DND-41 (cell line): Measurements from ENCODE around the gene ZCCHC10.

Experiments used
- ATAC-seq: fragments of 200-7000 bp; cut with Tn5 transposase; 3 replicates; pipeline ENCODE4 v1.9.1; 2021; ENCODE audit warnings: low read depth; ENCODE audit not compliant: insufficient read depth
- DNase-seq: peaks from one replicate; pipeline ENCODE4 v3.0.0-alpha.2; 2020
- H2AFZ ChIP-seq: 2 replicates; pipeline ENCODE4 v1.6.0; 2012; ENCODE audit warnings: low read depth, low read length
- H3K27ac ChIP-seq: 2 replicates; pipeline ENCODE4 v1.5.1; 2012; ENCODE audit warnings: low read length, inconsistent platforms
- H3K27me3 ChIP-seq: fragments of 200-600 bp; sonication (generic); 2 replicates; pipeline ENCODE4 v1.6.0; 2012; ENCODE audit warnings: low read length, mild to moderate bottlenecking, inconsistent platforms; ENCODE audit not compliant: insufficient read depth, poor library complexity
- H3K36me3 ChIP-seq: 2 replicates; pipeline ENCODE4 v1.5.1; 2012; ENCODE audit warnings: low read length, inconsistent platforms; ENCODE audit not compliant: insufficient read depth
- H3K4me1 ChIP-seq: 2 replicates; pipeline ENCODE4 v1.5.1; 2012; ENCODE audit warnings: mild to moderate bottlenecking, low read length; ENCODE audit not compliant: insufficient read depth
- H3K4me2 ChIP-seq: 2 replicates; pipeline ENCODE4 v1.6.0; 2012; ENCODE audit warnings: mild to moderate bottlenecking, moderate library complexity, low read length, inconsistent platforms; ENCODE audit not compliant: insufficient read depth
- H3K4me3 ChIP-seq, 2 experiments: fragments of 200-600 bp in 1 of 2; shearing (Covaris generic) in 1 of 2; 2 replicates each; pipeline ENCODE4 v1.5.1; 2012 to 2016; ENCODE audit warnings: inconsistent platforms in 2 of 2, low read length in 2 of 2, mild to moderate bottlenecking in 2 of 2, low read depth in 1 of 2, moderate library complexity in 1 of 2
- H3K79me2 ChIP-seq: 2 replicates; pipeline ENCODE4 v1.6.0; 2012; ENCODE audit warnings: low read length, inconsistent platforms; ENCODE audit not compliant: insufficient read depth
- H3K9ac ChIP-seq: 2 replicates; pipeline ENCODE4 v1.6.0; 2012; ENCODE audit warnings: low read depth, mild to moderate bottlenecking, inconsistent platforms, low read length, moderate library complexity
- H3K9me3 ChIP-seq: 2 replicates; pipeline ENCODE4 v1.5.1; 2012; ENCODE audit warnings: low read length, moderate library complexity, mild to moderate bottlenecking, inconsistent platforms; ENCODE audit not compliant: insufficient read depth, severe bottlenecking
- H4K20me1 ChIP-seq: 2 replicates; pipeline ENCODE4 v1.6.0; 2012; ENCODE audit warnings: low read length; ENCODE audit not compliant: insufficient read depth
- EZH2 ChIP-seq: IDR thresholded peaks from 3 replicates; pipeline ENCODE4 v1.6.1; 2012; ENCODE audit warnings: borderline replicate concordance, low read depth, mild to moderate bottlenecking, moderate library complexity, low read length, inconsistent platforms; ENCODE audit not compliant: severe bottlenecking
- TF ChIP-seq, protein P1 (sequence below): IDR thresholded peaks from 2 replicates; pipeline ENCODE4 v1.5.1; 2012; ENCODE audit warnings: borderline replicate concordance, low read length, moderate library complexity, mild to moderate bottlenecking; ENCODE audit not compliant: poor library complexity, severe bottlenecking; ENCODE audit errors: extremely low read depth

Gene ZCCHC10

DNA sequence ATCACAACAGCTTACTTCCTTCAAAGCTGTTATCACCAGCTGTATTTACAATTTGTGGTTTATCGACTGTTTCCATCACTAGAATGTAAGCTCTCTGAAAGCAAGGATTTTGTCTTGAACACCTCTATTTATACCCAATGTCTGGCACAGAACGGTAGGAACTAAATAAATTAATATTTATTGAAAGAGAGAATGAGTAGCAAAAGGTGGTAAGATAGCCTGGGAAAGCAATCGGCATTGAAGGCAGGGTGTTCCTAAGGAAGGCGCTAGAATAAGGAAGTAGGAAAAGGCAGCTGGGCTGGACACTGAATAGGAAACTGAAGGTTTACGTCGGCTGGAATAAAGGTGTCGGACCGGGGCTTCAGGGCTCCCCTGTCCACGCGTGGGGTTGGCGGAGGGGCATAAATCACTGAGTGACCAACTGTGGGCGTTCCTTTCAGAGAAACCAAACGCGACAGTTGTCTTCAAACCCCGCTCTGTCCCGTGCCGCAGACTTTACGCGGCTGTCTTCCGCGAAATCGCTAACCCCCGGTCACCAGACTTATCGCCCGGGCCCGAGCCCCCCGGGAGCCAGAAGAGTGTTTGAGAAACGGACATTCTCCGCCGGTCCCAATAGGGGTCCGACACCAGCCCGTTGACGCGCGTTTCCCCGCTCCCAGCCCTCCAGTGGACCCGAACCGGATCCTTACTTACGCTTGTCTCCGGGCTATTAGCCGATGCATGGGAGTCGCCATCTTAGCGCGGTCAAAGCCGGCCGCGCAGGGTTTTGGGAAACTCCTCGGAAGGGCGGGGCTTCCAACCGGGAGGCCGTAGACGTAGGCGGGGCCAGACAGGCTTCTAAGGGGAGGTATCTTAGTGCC is at the start of gene ZCCHC10:
TSS of gene ZCCHC10 (minus strand) at position 746 of the 860 bp plus-strand sequence. CDS start at position 734, 12 bp downstream.
- Histone ChIP-seq H4K20me1 (0 out of 2 replicates have a peak, but pooled peaks cover 2% of the 10 kb centered on the region), H3K36me3 (peaks cover 8% of the 10 kb centered on the region), H3K9ac (peak within 1 kb of the TSS; percentile 79), H3K9me3 (no peaks in the 10 kb centered on the region), H3K4me2 (peak within 1 kb of the TSS; percentile 82), H3K4me1 (peaks cover 26% of the 10 kb centered on the region), H3K27ac (peak within 1 kb of the TSS; percentile 84), H3K4me3 (peak within 1 kb of the TSS; percentile 84 to 90), H3K27me3 (no peaks in the 10 kb centered on the region), H3K79me2 (peaks cover 49% of the 10 kb centered on the region), H2AFZ (peak within 1 kb of the TSS; percentile 98)
- TF ChIP-seq, protein P1, sequence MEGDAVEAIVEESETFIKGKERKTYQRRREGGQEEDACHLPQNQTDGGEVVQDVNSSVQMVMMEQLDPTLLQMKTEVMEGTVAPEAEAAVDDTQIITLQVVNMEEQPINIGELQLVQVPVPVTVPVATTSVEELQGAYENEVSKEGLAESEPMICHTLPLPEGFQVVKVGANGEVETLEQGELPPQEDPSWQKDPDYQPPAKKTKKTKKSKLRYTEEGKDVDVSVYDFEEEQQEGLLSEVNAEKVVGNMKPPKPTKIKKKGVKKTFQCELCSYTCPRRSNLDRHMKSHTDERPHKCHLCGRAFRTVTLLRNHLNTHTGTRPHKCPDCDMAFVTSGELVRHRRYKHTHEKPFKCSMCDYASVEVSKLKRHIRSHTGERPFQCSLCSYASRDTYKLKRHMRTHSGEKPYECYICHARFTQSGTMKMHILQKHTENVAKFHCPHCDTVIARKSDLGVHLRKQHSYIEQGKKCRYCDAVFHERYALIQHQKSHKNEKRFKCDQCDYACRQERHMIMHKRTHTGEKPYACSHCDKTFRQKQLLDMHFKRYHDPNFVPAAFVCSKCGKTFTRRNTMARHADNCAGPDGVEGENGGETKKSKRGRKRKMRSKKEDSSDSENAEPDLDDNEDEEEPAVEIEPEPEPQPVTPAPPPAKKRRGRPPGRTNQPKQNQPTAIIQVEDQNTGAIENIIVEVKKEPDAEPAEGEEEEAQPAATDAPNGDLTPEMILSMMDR, result no peak
- no peak for TF ChIP-seq EZH2
- DNase-seq, result peak; percentile 96
- peak; percentile 99 for ATAC-seq

DNA sequence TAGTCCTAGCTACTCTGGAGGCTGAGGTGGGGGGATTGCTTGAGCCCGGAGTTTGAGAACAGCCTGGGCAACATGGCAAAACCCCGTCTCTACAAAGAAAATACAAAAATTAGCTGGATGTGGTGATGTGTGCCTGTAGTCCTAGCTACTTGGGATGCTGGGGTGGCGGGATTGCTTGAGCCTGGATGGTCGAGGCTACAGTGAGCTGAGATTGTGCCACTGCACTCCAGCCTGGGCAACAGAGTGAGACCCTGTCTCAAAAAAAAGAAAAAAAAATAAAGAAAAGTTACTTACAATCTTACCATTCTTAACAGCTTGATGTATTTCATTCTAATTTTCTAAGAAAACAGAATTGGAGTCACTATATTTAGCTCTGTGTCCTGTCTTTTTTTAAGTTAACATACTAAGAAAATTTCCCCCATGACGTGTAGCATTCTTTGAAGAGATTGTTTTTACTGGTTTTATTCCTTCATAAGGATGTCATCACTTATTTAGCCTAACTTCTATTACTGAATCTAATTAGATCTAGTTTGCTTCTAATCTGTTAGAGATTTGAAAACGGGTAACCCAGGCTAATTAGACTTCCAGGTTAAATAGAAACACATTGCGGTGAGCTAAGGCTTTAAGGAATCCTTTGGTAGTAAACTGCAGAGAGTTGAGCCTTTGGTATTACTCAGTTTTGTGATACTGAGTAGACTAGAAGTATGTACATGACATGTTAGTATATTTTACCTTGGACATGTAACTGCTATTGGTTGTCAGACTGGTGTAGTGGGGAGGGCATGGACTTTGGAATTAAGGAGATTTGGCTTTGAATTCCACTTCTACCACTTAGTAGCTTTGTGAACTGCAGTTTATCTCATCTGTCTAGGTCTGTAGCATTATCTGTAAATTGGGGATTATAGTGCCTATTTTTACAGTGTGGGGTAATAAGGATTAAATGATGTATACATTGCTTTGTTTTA is 49.5 kb upstream of the ZCCHC10 start:
- TF ChIP-seq, protein P1, result no peak
- H3K36me3 ChIP-seq, result peaks cover 84% of the 10 kb centered on the region
- H3K4me1 ChIP-seq, result no peaks in the 10 kb centered on the region
- no peak overlapping the region for H2AFZ ChIP-seq
- DNase-seq (no peak), ATAC-seq (no peak)
- H3K4me3 ChIP-seq, result no peak overlapping the region
- no peak overlapping the region for H3K4me2 ChIP-seq
- H3K27ac ChIP-seq, result no peak overlapping the region
- no peaks in the 10 kb centered on the region for H3K9me3 ChIP-seq
- no peak overlapping the region for H3K9ac ChIP-seq
- H3K27me3 ChIP-seq, result no peaks in the 10 kb centered on the region
- H3K79me2 ChIP-seq, result peaks cover 88% of the 10 kb centered on the region
- peaks cover 12% of the 10 kb centered on the region; the same call in 1 of the 2 replicates for H4K20me1 ChIP-seq

DNA sequence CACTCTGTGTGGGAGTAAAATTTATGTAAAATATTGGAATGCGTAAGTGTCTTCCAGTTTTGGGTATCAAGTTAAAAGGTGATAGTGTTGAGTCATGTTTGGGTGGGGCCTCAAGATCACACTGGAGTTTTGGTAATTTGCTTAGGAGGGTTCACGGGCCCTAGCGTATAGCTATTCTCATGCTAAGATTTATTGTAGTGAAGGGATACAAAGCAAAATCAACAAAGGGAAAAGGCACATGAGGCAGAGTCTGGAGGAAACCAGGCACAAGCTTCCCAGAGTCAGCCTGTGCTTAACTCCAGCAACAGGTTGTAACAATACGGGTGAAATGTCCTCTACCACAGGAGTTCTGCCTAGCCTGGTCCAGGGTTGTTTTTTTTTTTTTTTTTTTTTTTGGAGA is 45.7 kb upstream of the ZCCHC10 start:
- Histone ChIP-seq H3K4me2 (no peak overlapping the region), H3K36me3 (peaks cover 97% of the 10 kb centered on the region), H3K4me3 (no peak overlapping the region)

More for the DNA sequence above, 45.7 kb upstream of the ZCCHC10 start:
- no peak overlapping the region for H2AFZ ChIP-seq
- H3K4me1 ChIP-seq, result no peaks in the 10 kb centered on the region
- no peak for DNase-seq
- no peak overlapping the region for H3K9ac ChIP-seq
- H3K27ac ChIP-seq, result no peak overlapping the region
- H3K27me3 ChIP-seq, result no peaks in the 10 kb centered on the region
- H3K9me3 ChIP-seq, result no peaks in the 10 kb centered on the region
- peaks cover 11% of the 10 kb centered on the region; the same call in 1 of the 2 replicates for H4K20me1 ChIP-seq
- no peak for TF ChIP-seq EZH2
- TF ChIP-seq, protein P1, result no peak
- no peak for ATAC-seq
- peaks cover 76% of the 10 kb centered on the region for H3K79me2 ChIP-seq
